Body of pancreas (tissue), 4 donors: Measurements from ENCODE around the gene KIF21A. TPM values are rescaled to one million over a fixed set of nuclear protein-coding genes. Genes with fewer than 3 reads are reported as not detected.

Experiments
- ATAC-seq: fragments of 150-250 bp; one replicate; pipeline ENCODE4 v1.9.1; 2016
- DNase-seq, 4 donors: peaks; one replicate each; pipeline ENCODE4 v3.0.0-alpha.2; 2019
- H3K27ac ChIP-seq, 4 donors: fragments of 200-600 bp; sonication (generic); 1 replicate in 3 of 4; 2 replicates in 1 of 4; pipeline versions ENCODE4 v1.5.1 to v1.6.1; 2016 to 2019; ENCODE audit warnings: mild to moderate bottlenecking in 1 of 4, mixed read lengths in 1 of 4, moderate library complexity in 1 of 4
- H3K27me3 ChIP-seq, 2 donors: fragments of 200-600 bp; sonication (generic); one replicate each; pipeline ENCODE4 v1.6.0; 2016; ENCODE audit warnings: mild to moderate bottlenecking in 1 of 2
- H3K36me3 ChIP-seq, 2 donors: fragments of 200-600 bp; sonication (generic); replicated peaks in 1 of 2; 2 replicates each; pipeline ENCODE4 v1.5.1; 2016; ENCODE audit warnings: low read depth in 2 of 2; ENCODE audit not compliant: insufficient read depth in 1 of 2
- H3K4me1 ChIP-seq: fragments of 200-600 bp; sonication (generic); one replicate; pipeline ENCODE4 v1.6.0; 2016
- H3K4me3 ChIP-seq, 2 donors: fragments of 200-600 bp; sonication (generic); 1 replicate in 1 of 2; 2 replicates in 1 of 2; pipeline ENCODE4 v1.5.1; 2016 to 2019
- H3K9me3 ChIP-seq, 3 donors: fragments of 200-600 bp; sonication (generic); 1 replicate in 2 of 3; 2 replicates in 1 of 3; pipeline ENCODE4 v1.5.1; 2016
- POLR2A ChIP-seq, 3 donors: fragments of 450-650 bp; IDR thresholded peaks; one replicate each; pipeline ENCODE4 v1.6.1; 2016; ENCODE audit warnings: antibody characterized with exemption in 3 of 3, mild to moderate bottlenecking in 2 of 3
- WGBS, 2 donors: methylation state at CpG; one replicate each; pipeline ENCODE4 v1.1.5; 2017; 5-methylcytosine and 5-hydroxymethylcytosine counted together
- intact Hi-C: fragments of 100-400 bp; cut with DNase I; formaldehyde crosslinking; loops from one replicate; pipeline ENCODE4 v1.15.1; 2023
- total RNA-seq, 2 donors: library from RNA; depleted of rRNA; stranded (reverse); fragments of >200 nt; gene quantifications; one replicate each; pipeline ENCODE4 v1.1.0, GENCODE V29; 2016
- TF ChIP-seq, protein P1 (sequence below), 7 experiments: fragments of 450-650 bp in 4 of 7; fragments of 200-600 bp in 3 of 7; sonication (generic) in 3 of 7; IDR thresholded peaks; one replicate each; pipeline ENCODE4 v1.5.1; 2016 to 2019; ENCODE audit warnings: antibody characterized with exemption in 7 of 7

Gene KIF21A
- total RNA-seq, 2 donors from 2014 or later = 19.5 to 49.1 TPM

DNA sequence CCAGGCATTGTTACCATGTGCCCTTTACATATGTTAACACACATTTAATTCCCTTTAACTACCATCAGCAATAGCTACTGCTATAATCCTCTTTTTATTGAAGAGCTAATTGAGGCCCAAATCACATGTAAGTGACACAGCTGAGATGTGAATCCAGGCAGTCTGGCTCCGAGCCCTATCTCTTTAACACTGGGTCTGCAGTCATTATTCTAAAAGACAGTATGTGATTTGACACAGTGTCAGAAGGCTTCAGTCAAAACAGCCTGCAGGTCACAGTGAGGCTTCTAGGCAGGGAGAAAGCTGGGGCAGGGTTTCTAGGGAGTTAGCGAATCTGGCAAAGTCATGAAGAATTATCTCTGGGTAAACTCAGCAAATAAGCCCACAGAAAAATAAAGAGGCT, 148.2 kb downstream of the KIF21A start:
- intact Hi-C loops = no loop called here
- 61 to 74% methylated on average over 2 of the region's 2 CpGs for WGBS, 2 donors
- no peaks in the 10 kb centered on the region for H3K9me3 ChIP-seq
- no peak for DNase-seq
- TF ChIP-seq POLR2A (IDR thresholded peaks at IDR 0.05) = no peak
- TF ChIP-seq, protein P1, sequence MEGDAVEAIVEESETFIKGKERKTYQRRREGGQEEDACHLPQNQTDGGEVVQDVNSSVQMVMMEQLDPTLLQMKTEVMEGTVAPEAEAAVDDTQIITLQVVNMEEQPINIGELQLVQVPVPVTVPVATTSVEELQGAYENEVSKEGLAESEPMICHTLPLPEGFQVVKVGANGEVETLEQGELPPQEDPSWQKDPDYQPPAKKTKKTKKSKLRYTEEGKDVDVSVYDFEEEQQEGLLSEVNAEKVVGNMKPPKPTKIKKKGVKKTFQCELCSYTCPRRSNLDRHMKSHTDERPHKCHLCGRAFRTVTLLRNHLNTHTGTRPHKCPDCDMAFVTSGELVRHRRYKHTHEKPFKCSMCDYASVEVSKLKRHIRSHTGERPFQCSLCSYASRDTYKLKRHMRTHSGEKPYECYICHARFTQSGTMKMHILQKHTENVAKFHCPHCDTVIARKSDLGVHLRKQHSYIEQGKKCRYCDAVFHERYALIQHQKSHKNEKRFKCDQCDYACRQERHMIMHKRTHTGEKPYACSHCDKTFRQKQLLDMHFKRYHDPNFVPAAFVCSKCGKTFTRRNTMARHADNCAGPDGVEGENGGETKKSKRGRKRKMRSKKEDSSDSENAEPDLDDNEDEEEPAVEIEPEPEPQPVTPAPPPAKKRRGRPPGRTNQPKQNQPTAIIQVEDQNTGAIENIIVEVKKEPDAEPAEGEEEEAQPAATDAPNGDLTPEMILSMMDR (IDR thresholded peaks at IDR 0.05) = no peak
- H3K27ac ChIP-seq = no peak overlapping the region
- H3K27me3 ChIP-seq = no peaks in the 10 kb centered on the region
- no peak for ATAC-seq
- no peak overlapping the region for H3K4me3 ChIP-seq
- no peaks in the 10 kb centered on the region for H3K36me3 ChIP-seq
- H3K4me1 ChIP-seq = no peaks in the 10 kb centered on the region

DNA sequence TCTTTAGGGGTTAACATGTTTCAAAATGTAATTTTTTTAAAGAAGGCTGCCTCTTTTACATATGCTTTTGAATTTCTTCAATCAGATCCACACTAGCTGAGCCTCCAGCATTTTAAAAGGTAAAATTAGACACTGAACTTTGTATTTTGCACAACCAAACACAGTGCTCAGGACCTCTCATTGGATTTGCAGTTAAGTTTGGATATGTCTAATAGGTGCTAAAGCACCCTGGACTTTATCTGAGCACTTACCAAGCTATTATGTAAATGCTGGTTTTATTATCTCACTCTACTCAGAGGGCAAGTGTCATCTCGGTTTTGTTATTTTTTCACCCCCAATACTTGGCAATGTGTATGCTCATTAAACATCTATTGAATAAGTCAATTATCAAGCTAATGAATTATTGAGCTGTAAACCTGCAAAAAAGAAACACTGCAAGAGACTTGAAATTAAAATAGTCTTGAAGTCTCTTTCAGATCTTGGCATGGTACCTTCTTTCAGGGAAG, 150.7 kb downstream of the KIF21A start:
- Histone ChIP-seq H3K27ac (no peak overlapping the region), H3K4me3 (no peak overlapping the region), H3K27me3 (no peaks in the 10 kb centered on the region), H3K4me1 (no peaks in the 10 kb centered on the region), H3K9me3 (no peaks in the 10 kb centered on the region), H3K36me3 (no peaks in the 10 kb centered on the region)
- TF ChIP-seq, protein P1 (IDR thresholded peaks at IDR 0.05) = no peak
- intact Hi-C loops = no loop called here
- 42 to 50% methylated on average over 1 of the region's 1 CpG for WGBS, 2 donors
- DNase-seq (no peak), ATAC-seq (no peak)

DNA sequence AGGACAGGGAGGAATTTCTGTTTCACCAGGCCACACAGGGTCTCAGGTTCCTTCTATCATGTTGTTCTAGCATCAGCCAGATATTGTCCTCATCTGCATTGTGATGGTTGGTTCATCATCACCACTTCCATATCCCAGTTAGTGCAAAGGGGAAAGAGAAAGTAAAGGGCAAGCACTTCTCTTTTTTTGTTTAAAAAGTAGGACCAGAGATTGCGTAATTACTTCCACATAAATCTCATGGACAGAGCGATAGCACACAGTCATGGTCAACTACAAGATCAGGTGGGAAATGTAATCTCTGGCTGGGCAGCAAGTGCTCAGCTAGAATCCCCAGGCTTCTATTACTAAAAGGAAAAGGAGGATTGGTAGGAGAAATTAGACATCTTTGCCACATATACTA, 155.1 kb downstream of the KIF21A start:
- no peak for DNase-seq

DNA sequence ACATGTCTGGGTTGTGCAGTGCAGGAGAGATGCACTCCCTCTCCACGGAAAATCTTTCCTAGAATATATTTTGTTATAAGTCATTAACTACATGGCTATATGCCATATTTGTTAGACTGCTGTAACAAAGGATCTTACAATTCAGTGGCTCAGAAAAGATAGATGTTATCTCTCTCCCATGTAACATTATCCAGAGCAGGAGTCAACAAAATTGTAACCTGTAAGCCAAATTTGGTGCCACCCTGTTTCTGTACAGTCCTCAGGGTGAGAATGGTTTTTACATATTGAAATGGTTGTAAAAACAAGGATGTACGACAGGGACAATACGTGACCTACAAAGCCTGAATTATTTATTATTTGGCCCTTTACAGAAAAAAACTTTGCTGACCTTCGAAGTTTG, 155.5 kb downstream of the KIF21A start:
- Histone ChIP-seq H3K4me3 (no peak overlapping the region), H3K9me3 (no peaks in the 10 kb centered on the region), H3K27me3 (no peaks in the 10 kb centered on the region), H3K4me1 (no peaks in the 10 kb centered on the region), H3K27ac (no peak overlapping the region), H3K36me3 (no peaks in the 10 kb centered on the region)
- 43 to 59% methylated on average over 4 of the region's 4 CpGs for WGBS, 2 donors
- no peak for ATAC-seq
- TF ChIP-seq, protein P1 (IDR thresholded peaks at IDR 0.05) = no peak
- TF ChIP-seq POLR2A (IDR thresholded peaks at IDR 0.05) = no peak
- DNase-seq = no peak
- intact Hi-C loops = no loop called here

More for the DNA sequence above, 155.1 kb downstream of the KIF21A start:
- Histone ChIP-seq H3K27me3 (no peaks in the 10 kb centered on the region), H3K4me1 (no peaks in the 10 kb centered on the region), H3K9me3 (no peaks in the 10 kb centered on the region), H3K27ac (no peak overlapping the region), H3K36me3 (no peaks in the 10 kb centered on the region), H3K4me3 (no peak overlapping the region)
- ATAC-seq = no peak
- intact Hi-C loops = no loop called here
- no peak for TF ChIP-seq POLR2A (IDR thresholded peaks at IDR 0.05)
- TF ChIP-seq, protein P1 (IDR thresholded peaks at IDR 0.05) = no peak
- 40 to 76% methylated on average over 2 of the region's 2 CpGs for whole genome bisulfite sequencing, 2 donors

DNA sequence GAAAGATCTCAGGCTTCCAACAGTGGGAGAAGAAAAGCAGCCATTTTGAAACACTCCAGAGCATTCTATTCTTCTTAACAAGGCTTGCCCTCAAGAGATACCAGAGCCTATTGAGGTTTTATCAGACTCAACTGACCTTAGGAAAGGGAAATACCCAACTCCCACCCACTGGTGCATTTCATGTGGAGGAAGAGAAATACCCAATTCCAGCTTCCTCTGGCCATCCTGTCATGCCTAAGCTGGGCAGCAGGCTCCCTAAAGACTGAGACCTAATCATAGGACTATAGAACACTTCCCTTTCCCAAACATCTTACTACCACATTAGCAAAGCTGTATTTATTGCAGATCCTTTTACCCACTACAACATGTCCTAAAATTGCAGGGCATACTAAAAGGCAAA, 164.5 kb downstream of the KIF21A start:
- no peak overlapping the region for H3K27ac ChIP-seq
- H3K4me1 ChIP-seq = no peaks in the 10 kb centered on the region
- no peaks in the 10 kb centered on the region for H3K27me3 ChIP-seq
- H3K36me3 ChIP-seq = no peaks in the 10 kb centered on the region
- intact Hi-C loops = loop anchor here (10.0 kb wide), 1 partner anchor 134 kb away; no protein-coding TSS in a partner anchor
- no peak for DNase-seq
- TF ChIP-seq, protein P1 (IDR thresholded peaks at IDR 0.05) = no peak
- no peak for TF ChIP-seq POLR2A (IDR thresholded peaks at IDR 0.05)
- H3K4me3 ChIP-seq = no peak overlapping the region
- no peaks in the 10 kb centered on the region for H3K9me3 ChIP-seq
- no peak for ATAC-seq
